ENCODE data around the gene RNF114.

GRCh38 chr20:49919461-49919860 lies 16.7 kb upstream of the RNF114 start:
- TF ChIP-seq CTCF (IDR thresholded peaks at IDR 0.05; ENCODE audit: low read depth, low read length, missing input control) (no peak), HNF4G (IDR thresholded peaks at IDR 0.05) (no peak), RAD21 (IDR thresholded peaks at IDR 0.05) (no peak), GABPA (IDR thresholded peaks at IDR 0.05 in 1 of 2, conservative IDR thresholded peaks at IDR 0.05 in 1 of 2) (no peak)
